H1 (cell line): ENCODE results near the gene ODF2L. TPM values are rescaled to one million over a fixed set of nuclear protein-coding genes. Genes with fewer than 3 reads are reported as not detected.

Source experiments
- CTCF ChIA-PET: fragments of 300-600 bp; sonication (Branson Sonifier 250); formaldehyde crosslinking; loops from one replicate; lab custom pipeline; 2021; ENCODE audit not compliant: partially characterized antibody; lab: Charles Lee
- POLR2A ChIA-PET: fragments of 300-600 bp; sonication (Branson Sonifier 250); formaldehyde crosslinking; loops from one replicate; lab custom pipeline; 2021; ENCODE audit warnings: inconsistent platforms; ENCODE audit not compliant: partially characterized antibody; lab: Charles Lee
- DNase-seq, 2 experiments: peaks; one replicate each; pipeline versions ENCODE4 v3.0.0 to v3.0.0-alpha.2; 2010 to 2022; ENCODE audit warnings: low spot score in 2 of 2, low read depth in 1 of 2, mixed read lengths in 1 of 2
- FAIRE-seq: peaks from 2 replicates; lab custom pipeline; 2011; peaks lifted over from hg19 to GRCh38; lab: Jason Lieb, UNC
- H2AFZ ChIP-seq: 2 replicates; pipeline ENCODE4 v1.8.1; 2012; ENCODE audit warnings: low read length, inconsistent platforms
- H2AK5ac ChIP-seq: 2 replicates; pipeline ENCODE4 v1.6.1; 2013; ENCODE audit warnings: low read depth, low read length
- H2BK120ac ChIP-seq: replicated peaks from 2 replicates; pipeline ENCODE3; 2013; ENCODE audit warnings: low read depth, low read length, inconsistent platforms
- H2BK12ac ChIP-seq: 2 replicates; pipeline ENCODE4 v1.6.1; 2013; ENCODE audit warnings: low read depth, low read length
- H2BK15ac ChIP-seq: 2 replicates; pipeline ENCODE4 v1.6.1; 2013; ENCODE audit warnings: low read length
- H2BK20ac ChIP-seq: 2 replicates; pipeline ENCODE4 v1.6.1; 2013; ENCODE audit warnings: low read length
- H2BK5ac ChIP-seq: 2 replicates; pipeline ENCODE4 v1.6.1; 2013; ENCODE audit warnings: low read depth, low read length
- H3K14ac ChIP-seq: 2 replicates; pipeline ENCODE4 v1.6.1; 2013; ENCODE audit warnings: inconsistent platforms; ENCODE audit not compliant: insufficient read length
- H3K18ac ChIP-seq: 2 replicates; pipeline ENCODE4 v1.6.1; 2013; ENCODE audit warnings: low read length; ENCODE audit errors: extremely low read depth
- H3K23ac ChIP-seq: 2 replicates; pipeline ENCODE4 v1.6.1; 2013; ENCODE audit warnings: inconsistent platforms; ENCODE audit not compliant: insufficient read length
- H3K23me2 ChIP-seq: 2 replicates; pipeline ENCODE4 v1.6.1; 2013; ENCODE audit warnings: low read depth, low read length
- H3K27ac ChIP-seq: 2 replicates; pipeline ENCODE4 v1.6.1; 2011; ENCODE audit warnings: low read depth, low read length, inconsistent platforms
- H3K27me3 ChIP-seq, 4 experiments: replicated peaks in 1 of 4; 1 replicate in 1 of 4; 2 replicates in 3 of 4; pipeline versions ENCODE4 v1.6.1 to v1.8.1; 2011 to 2013; ENCODE audit warnings: low read length in 3 of 4, mild to moderate bottlenecking in 3 of 4, inconsistent platforms in 2 of 4, mixed read lengths in 2 of 4, moderate library complexity in 1 of 4; ENCODE audit not compliant: control insufficient read depth in 3 of 4, insufficient read depth in 3 of 4; ENCODE audit errors: extremely low read depth in 1 of 4
- H3K36me3 ChIP-seq, 4 experiments: 2 replicates each; pipeline versions ENCODE4 v1.6.1 to v1.8.1; 2011 to 2013; ENCODE audit warnings: mild to moderate bottlenecking in 4 of 4, low read length in 3 of 4, moderate library complexity in 2 of 4, control low read depth in 1 of 4, inconsistent platforms in 1 of 4; ENCODE audit not compliant: insufficient read depth in 4 of 4, control insufficient read depth in 2 of 4
- H3K4ac ChIP-seq: replicated peaks from 2 replicates; pipeline ENCODE3; 2013; ENCODE audit warnings: low read length, low read depth, mixed read lengths, inconsistent platforms; ENCODE audit not compliant: insufficient read length
- H3K4me1 ChIP-seq, 4 experiments: replicated peaks in 1 of 4; 1 replicate in 1 of 4; 2 replicates in 3 of 4; pipeline versions ENCODE4 v1.6.1 to v1.8.1; 2011 to 2013; ENCODE audit warnings: low read length in 3 of 4, inconsistent platforms in 2 of 4, mixed read lengths in 1 of 4; ENCODE audit not compliant: insufficient read depth in 4 of 4, control insufficient read depth in 3 of 4
- H3K4me2 ChIP-seq, 2 experiments: 2 replicates each; pipeline versions ENCODE4 v1.6.1 to v1.8.1; 2011 to 2013; ENCODE audit warnings: low read depth in 2 of 2, low read length in 2 of 2, control low read depth in 1 of 2, inconsistent platforms in 1 of 2, mild to moderate bottlenecking in 1 of 2; ENCODE audit not compliant: insufficient read depth in 1 of 2
- H3K4me3 ChIP-seq, 4 experiments: fragments of 200-600, 300-600 bp in 1 of 4; sonication (generic), shearing (Covaris generic), sonication (Bioruptor Twin) in 1 of 4; 2 replicates each; pipeline versions ENCODE4 v1.5.1 to v1.8.1; 2011 to 2016; ENCODE audit warnings: low read length in 4 of 4, low read depth in 3 of 4, control low read depth in 2 of 4, inconsistent platforms in 2 of 4, mild to moderate bottlenecking in 2 of 4, mixed read lengths in 1 of 4, moderate library complexity in 1 of 4; ENCODE audit not compliant: insufficient read depth in 2 of 4; ENCODE audit errors: extremely low read depth in 1 of 4
- H3K56ac ChIP-seq: replicated peaks from 2 replicates; pipeline ENCODE3; 2013; ENCODE audit warnings: low read depth, mild to moderate bottlenecking, mixed read lengths, low read length, inconsistent platforms; ENCODE audit not compliant: insufficient read length
- H3K79me1 ChIP-seq: 2 replicates; pipeline ENCODE4 v1.6.1; 2013; ENCODE audit warnings: low read depth, low read length, control low read depth
- H3K79me2 ChIP-seq, 2 experiments: 2 replicates each; pipeline versions ENCODE4 v1.6.1 to v1.8.1; 2012 to 2013; ENCODE audit warnings: low read length in 2 of 2, mild to moderate bottlenecking in 2 of 2, inconsistent platforms in 1 of 2; ENCODE audit not compliant: insufficient read depth in 2 of 2, control insufficient read depth in 1 of 2
- H3K9ac ChIP-seq, 4 experiments: replicated peaks in 1 of 4; 1 replicate in 1 of 4; 2 replicates in 3 of 4; pipeline versions ENCODE4 v1.6.1 to v1.8.1; 2011 to 2013; ENCODE audit warnings: low read depth in 3 of 4, low read length in 3 of 4, control low read depth in 2 of 4, mild to moderate bottlenecking in 2 of 4, moderate library complexity in 2 of 4, inconsistent platforms in 1 of 4; ENCODE audit errors: extremely low read depth in 1 of 4
- H3K9me3 ChIP-seq, 2 experiments: 2 replicates each; pipeline versions ENCODE4 v1.6.1 to v1.8.1; 2012 to 2013; ENCODE audit warnings: mild to moderate bottlenecking in 2 of 2, moderate library complexity in 2 of 2, control low read depth in 1 of 2, inconsistent platforms in 1 of 2, low read depth in 1 of 2, low read length in 1 of 2, mixed read lengths in 1 of 2; ENCODE audit not compliant: insufficient read depth in 2 of 2
- H4K20me1 ChIP-seq, 2 experiments: replicated peaks in 1 of 2; 2 replicates each; pipeline versions ENCODE3 to v1.8.1; 2011 to 2013; ENCODE audit warnings: inconsistent platforms in 2 of 2, low read length in 2 of 2, mild to moderate bottlenecking in 1 of 2; ENCODE audit not compliant: insufficient read depth in 2 of 2, control insufficient read depth in 1 of 2
- H4K5ac ChIP-seq: 2 replicates; pipeline ENCODE4 v1.6.1; 2013; ENCODE audit warnings: low read length, low read depth, mixed read lengths, inconsistent platforms; ENCODE audit not compliant: insufficient read length
- H4K8ac ChIP-seq: 2 replicates; pipeline ENCODE4 v1.8.0; 2013; ENCODE audit warnings: mild to moderate bottlenecking, moderate library complexity, low read length, inconsistent platforms; ENCODE audit not compliant: insufficient read depth; ENCODE audit errors: extremely low read depth
- H4K91ac ChIP-seq: replicated peaks from 2 replicates; pipeline ENCODE3; 2013; ENCODE audit warnings: low read length, mixed read lengths, inconsistent platforms; ENCODE audit not compliant: insufficient read length
- CTCF ChIP-seq, 3 experiments: IDR thresholded peaks; 1 replicate in 2 of 3; 2 replicates in 1 of 3; pipeline versions ENCODE4 v1.5.1 to v1.6.1; 2011; ENCODE audit warnings: low read length in 3 of 3, mild to moderate bottlenecking in 3 of 3, inconsistent platforms in 2 of 3, low read depth in 1 of 3, moderate library complexity in 1 of 3; ENCODE audit not compliant: insufficient read depth in 1 of 3; ENCODE audit errors: control extremely low read depth in 1 of 3
- FOSL1 ChIP-seq: IDR thresholded peaks from 2 replicates; pipeline ENCODE4 v1.6.1; 2011; ENCODE audit warnings: mild to moderate bottlenecking, low read depth, low read length, moderate library complexity; ENCODE audit not compliant: insufficient read depth
- HDAC6 ChIP-seq: IDR thresholded peaks from one replicate; pipeline ENCODE4 v1.7.1; 2012; ENCODE audit warnings: low read depth, mild to moderate bottlenecking, inconsistent platforms, low read length, moderate library complexity
- TAF7 ChIP-seq: optimal IDR thresholded peaks from 2 replicates; pipeline ENCODE3; 2011; ENCODE audit warnings: low read depth, mild to moderate bottlenecking, inconsistent platforms, low read length, moderate library complexity, borderline replicate concordance
- WGBS, 2 experiments: shearing (Covaris generic) in 1 of 2; methylation state at CpG; one replicate each; pipeline versions ENCODE4 v1.1.6 to v1.1.7; 2013 to 2015; ENCODE audit warnings: low lambda C conversion rate in 2 of 2, mixed read lengths in 2 of 2, inconsistent platforms in 1 of 2, low coverage in 1 of 2, missing lambda C conversion rate in 1 of 2; ENCODE audit not compliant: insufficient replicate concordance in 2 of 2, insufficient coverage in 1 of 2, insufficient read length in 1 of 2; ENCODE audit errors: extremely low coverage in 1 of 2, missing lambda C conversion rate in 1 of 2; 5-methylcytosine and 5-hydroxymethylcytosine counted together
- polyA plus RNA-seq, 7 experiments: library from polyadenylated mRNA; depleted of rRNA in 3 of 7; stranded (reverse) in 5 of 7; unstranded in 2 of 7; fragments of >200 nt in 5 of 7; fragments of 200-250 nt in 2 of 7; gene quantifications; 1 replicate in 5 of 7; 2 replicates in 1 of 7; 4 replicates in 1 of 7; pipeline versions ENCODE4 v1.2.1 to v1.2.3, GENCODE V29; 2011 to 2013; ENCODE audit warnings: missing spikeins in 2 of 7, mixed read lengths in 2 of 7
- total RNA-seq: library from RNA; stranded (reverse); fragmentation: NEBNext Ultra II Directional; extraction: Animal tissue kit (Norgen Biotek cat#: 25700); gene quantifications from 2 replicates; pipeline ENCODE4 v1.2.1, GENCODE V29; 2021

The ODF2L gene
- total and polyA plus RNA-seq, 2 of the 8 experiments (the other 6 are each of a cell fraction or from before 2014, with no cell fraction given): 3.2 to 27.1 TPM

- Histone ChIP-seq H3K14ac (no peak overlapping the region), H2BK20ac (no peak overlapping the region), H2AK5ac (no peak overlapping the region), H3K36me3 (no peaks in the 10 kb centered on the region), H4K91ac (no peak overlapping the region), H3K79me1 (no peaks in the 10 kb centered on the region), H2BK5ac (no peak overlapping the region), H3K79me2 (no peaks in the 10 kb centered on the region), H3K23me2 (no peaks in the 10 kb centered on the region), H2BK12ac (no peak overlapping the region), H2BK120ac (no peak overlapping the region), H4K8ac (no peak overlapping the region), H3K56ac (no peak overlapping the region), H3K4me3 (no peak overlapping the region), H4K5ac (no peak overlapping the region), H3K9me3 (no peaks in the 10 kb centered on the region), H3K27ac (no peak overlapping the region), H2AFZ (no peak overlapping the region), H3K27me3 (no peaks in the 10 kb centered on the region), H3K9ac (no peak overlapping the region), H2BK15ac (no peak overlapping the region), H3K18ac (no peak overlapping the region), H3K4ac (no peak overlapping the region), H3K23ac (no peak overlapping the region), H3K4me2 (no peak overlapping the region), H4K20me1 (no peaks in the 10 kb centered on the region), H3K4me1 (no peaks in the 10 kb centered on the region)
- no peak for DNase-seq
- ChIA-PET CTCF (interaction anchor here (1.1 to 1.2 kb wide), 2 partner anchors 10 to 32 kb away, joined by 4 to 5 read pairs; no protein-coding TSS in a partner anchor), POLR2A (no interaction called here)
- no peak for FAIRE-seq
- no peak for TF ChIP-seq TAF7
- TF ChIP-seq FOSL1: no peak
- no peak for TF ChIP-seq HDAC6
- TF ChIP-seq CTCF (IDR thresholded peaks at IDR 0.05; ENCODE audit: control extremely low read depth in 1 of 3, insufficient read depth in 1 of 3, low read depth in 1 of 3, low read length in 3 of 3): no peak
- 79% methylated on average over 2 of the region's 2 CpGs; no CpG with 5 or more reads in 1 of the 2 experiments for WGBS, 2 experiments
Measured at GRCh38 chr1:86441581-86441980, 45.5 kb upstream of the ODF2L start.
